LNCAP (cell line): ENCODE data around the gene LRFN2.

ENCODE experiments used
- CTCF ChIP-seq: fragments of 450-650 bp; IDR thresholded peaks from 2 replicates; pipeline ENCODE4 v1.5.1; 2017; ENCODE audit warnings: mild to moderate bottlenecking

Gene LRFN2

GRCh38 chr6:40380271-40380670 lies 206.9 kb downstream of the LRFN2 start:
- TF ChIP-seq CTCF, result no peak

- TF ChIP-seq CTCF, result no peak
These were observed 207.4 kb downstream of the LRFN2 start for GRCh38 chr6:40379811-40380210.

- no peak for TF ChIP-seq CTCF
These were observed 208.5 kb downstream of the LRFN2 start for GRCh38 chr6:40378725-40379074.

- TF ChIP-seq CTCF, result no peak
These were observed 209.0 kb downstream of the LRFN2 start for GRCh38 chr6:40378071-40378724.

- no peak for TF ChIP-seq CTCF
These were observed 209.9 kb downstream of the LRFN2 start for GRCh38 chr6:40377173-40377806.

GRCh38 chr6:40376113-40376650 lies 211.0 kb downstream of the LRFN2 start:
- no peak for TF ChIP-seq CTCF

GRCh38 chr6:40373267-40373666 lies 213.9 kb downstream of the LRFN2 start:
- TF ChIP-seq CTCF, result no peak
